ENCODE data around the gene IRF6. TPM values are rescaled to one million over a fixed set of nuclear protein-coding genes. Genes with fewer than 3 reads are reported as not detected.

Gene IRF6
- total and polyA plus RNA-seq, 7 experiments from 2014 or later: 0.30 to 2.3 (median 0.99) TPM; not detected in 1

DNA sequence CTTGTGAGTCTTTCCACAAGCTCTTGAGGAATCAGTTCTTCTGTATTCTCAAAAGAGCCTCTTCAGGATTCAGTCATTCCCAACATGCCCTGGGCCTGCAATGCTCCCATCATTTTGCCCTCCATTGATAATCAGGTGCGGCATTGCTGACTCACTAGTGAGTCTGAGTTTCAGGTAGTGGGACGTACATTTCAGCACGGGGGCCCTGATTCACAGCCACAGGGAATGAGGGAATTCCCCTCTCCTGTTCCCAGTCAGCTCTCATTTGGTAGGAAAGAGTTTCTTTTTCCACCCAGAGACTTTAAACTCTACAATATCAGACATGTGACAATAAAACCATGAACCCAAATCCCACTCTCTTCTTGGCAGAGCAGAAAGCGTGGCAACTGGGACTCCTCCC lies 3.7 kb upstream of the IRF6 start:
- no peak for DNase-seq
- peaks cover 0 to 4% (median 0%) of the 10 kb centered on the region in 11 donors for H3K9me3 Mint-ChIP-seq
- Histone ChIP-seq H3K4me1 (ENCODE audit: control insufficient read depth in 2 of 2, insufficient read depth in 2 of 2, low read length in 2 of 2) (peaks cover 0 to 6% of the 10 kb centered on the region in 2 donors), H3K27me3 (ENCODE audit: control insufficient read depth in 2 of 2, insufficient read depth in 2 of 2, low read length in 2 of 2) (no peaks in the 10 kb centered on the region), H3K9me3 (ENCODE audit: control insufficient read depth in 2 of 3, low read length in 3 of 3) (no peaks in the 10 kb centered on the region), H3K36me3 (ENCODE audit: control insufficient read depth in 2 of 3, insufficient read depth in 3 of 3, low read length in 3 of 3) (no peaks in the 10 kb centered on the region), H3K27ac (ENCODE audit: low read depth, low read length) (no peak overlapping the region), H3K4me3 (ENCODE audit: low read length) (no peak overlapping the region)
- POLR2A ChIA-PET: no interaction called here
- H3K4me1 Mint-ChIP-seq: peaks cover 4 to 12% (median 9%) of the 10 kb centered on the region in 7 donors
- H3K27ac Mint-ChIP-seq: peak overlapping the region in 1 of 9 donors; percentile 51
- CTCF ChIA-PET: interaction anchor here (0.7 kb wide), 1 partner anchor 1611 kb away, joined by 3 read pairs; no protein-coding TSS in a partner anchor
- peaks cover 0 to 6% (median 0%) of the 10 kb centered on the region in 5 donors for H3K27me3 Mint-ChIP-seq
- H3K4me3 Mint-ChIP-seq: no peak overlapping the region
- ATAC-seq: no peak
- intact Hi-C loops (cut with micrococcal nuclease): no loop called here
- H3K36me3 Mint-ChIP-seq: peaks cover 0 to 5% (median 2%) of the 10 kb centered on the region in 5 donors

DNA sequence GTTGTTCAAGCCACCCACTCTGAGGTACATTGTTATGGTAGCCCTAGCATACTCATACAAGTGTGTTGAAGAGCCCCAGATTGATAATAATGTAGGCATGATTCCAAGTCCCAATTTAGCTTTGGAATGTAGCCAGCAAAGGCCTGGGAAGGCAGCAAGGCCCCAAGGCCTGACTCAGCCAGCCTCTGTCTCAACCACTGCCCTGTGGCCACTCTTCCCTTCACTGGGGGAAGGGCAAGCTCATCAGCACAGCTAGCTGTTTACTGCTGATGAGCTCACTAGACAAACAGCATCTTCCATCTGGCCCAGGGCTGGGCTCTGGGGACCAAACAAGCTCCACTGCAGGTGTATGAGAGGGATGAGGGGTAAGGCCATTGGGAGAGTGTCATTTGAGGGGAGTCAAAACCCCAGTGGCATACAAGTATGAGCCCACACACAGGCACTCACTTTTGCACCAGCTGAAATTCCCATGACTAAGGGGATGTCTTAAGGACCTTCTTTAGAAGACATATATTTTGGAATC lies 2.2 kb upstream of the IRF6 start:
- Mint-ChIP-seq H3K4me1 (peaks cover 0 to 12% (median 9%) of the 10 kb centered on the region in 7 donors), H3K4me3 (no peak overlapping the region), H3K36me3 (peaks cover 0 to 4% (median 0%) of the 10 kb centered on the region in 5 donors), H3K27me3 (peaks cover 0 to 16% (median 0%) of the 10 kb centered on the region in 5 donors), H3K9me3 (peaks cover 0 to 4% (median 0%) of the 10 kb centered on the region in 11 donors), H3K27ac (no peak overlapping the region)
- ChIA-PET POLR2A (no interaction called here), CTCF (interaction anchor here (0.7 to 1.6 kb wide), 2 partner anchors 14 to 1965 kb away, joined by 4 to 5 read pairs; no protein-coding TSS in a partner anchor)
- Histone ChIP-seq H3K27ac (ENCODE audit: low read depth, low read length) (no peak overlapping the region), H3K4me1 (ENCODE audit: control insufficient read depth in 2 of 2, insufficient read depth in 2 of 2, low read length in 2 of 2) (peaks cover 0 to 6% of the 10 kb centered on the region in 2 donors), H3K4me3 (ENCODE audit: low read length) (no peak overlapping the region), H3K9me3 (ENCODE audit: control insufficient read depth in 2 of 3, low read length in 3 of 3) (no peaks in the 10 kb centered on the region), H3K27me3 (ENCODE audit: control insufficient read depth in 2 of 2, insufficient read depth in 2 of 2, low read length in 2 of 2) (no peaks in the 10 kb centered on the region), H3K36me3 (ENCODE audit: control insufficient read depth in 2 of 3, insufficient read depth in 3 of 3, low read length in 3 of 3) (no peaks in the 10 kb centered on the region)
- no peak for ATAC-seq
- intact Hi-C loops (cut with micrococcal nuclease): no loop called here
- DNase-seq: no peak

DNA sequence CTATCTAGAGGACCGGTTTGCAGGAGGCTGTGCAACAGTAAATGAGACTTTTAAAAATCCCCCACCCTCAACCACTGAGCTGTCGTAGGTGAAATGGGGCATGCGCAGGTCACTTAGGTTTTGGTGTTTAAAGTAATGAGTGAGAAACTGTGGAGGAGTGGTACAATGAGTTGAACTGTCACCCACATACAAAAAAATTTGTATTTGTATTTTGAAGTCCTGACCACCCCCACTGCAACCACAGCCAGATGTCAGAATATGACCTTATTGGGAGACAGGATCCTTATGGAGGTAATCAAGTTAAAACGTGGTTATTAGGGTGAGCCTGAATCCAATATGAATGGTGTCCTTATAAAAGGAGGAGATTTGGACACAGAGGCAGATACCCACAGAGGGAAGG lies 1.6 kb upstream of the IRF6 start:
- DNase-seq: no peak
- Histone ChIP-seq H3K36me3 (ENCODE audit: control insufficient read depth in 2 of 3, insufficient read depth in 3 of 3, low read length in 3 of 3) (no peaks in the 10 kb centered on the region), H3K9me3 (ENCODE audit: control insufficient read depth in 2 of 3, low read length in 3 of 3) (no peaks in the 10 kb centered on the region), H3K4me3 (ENCODE audit: low read length) (no peak overlapping the region), H3K4me1 (ENCODE audit: control insufficient read depth in 2 of 2, insufficient read depth in 2 of 2, low read length in 2 of 2) (peaks cover 0 to 6% of the 10 kb centered on the region in 2 donors), H3K27ac (ENCODE audit: low read depth, low read length) (no peak overlapping the region), H3K27me3 (ENCODE audit: control insufficient read depth in 2 of 2, insufficient read depth in 2 of 2, low read length in 2 of 2) (no peaks in the 10 kb centered on the region)
- ChIA-PET CTCF (interaction anchor here (1.6 kb wide), 1 partner anchor 15 kb away, joined by 5 read pairs; no protein-coding TSS in a partner anchor), POLR2A (no interaction called here)
- peaks cover 0 to 4% (median 0%) of the 10 kb centered on the region in 5 donors for H3K36me3 Mint-ChIP-seq
- H3K9me3 Mint-ChIP-seq: peaks cover 0 to 4% (median 0%) of the 10 kb centered on the region in 11 donors
- H3K4me3 Mint-ChIP-seq: no peak overlapping the region
- no peak overlapping the region for H3K27ac Mint-ChIP-seq
- peaks cover 0 to 16% (median 2%) of the 10 kb centered on the region in 5 donors for H3K27me3 Mint-ChIP-seq
- no peak for ATAC-seq
- intact Hi-C loops (cut with micrococcal nuclease): loop anchor here in 1 of 2 donors (2.0 kb wide), 1 partner anchor 15 kb away; no protein-coding TSS in a partner anchor
- peaks cover 0 to 12% (median 9%) of the 10 kb centered on the region in 7 donors for H3K4me1 Mint-ChIP-seq

DNA sequence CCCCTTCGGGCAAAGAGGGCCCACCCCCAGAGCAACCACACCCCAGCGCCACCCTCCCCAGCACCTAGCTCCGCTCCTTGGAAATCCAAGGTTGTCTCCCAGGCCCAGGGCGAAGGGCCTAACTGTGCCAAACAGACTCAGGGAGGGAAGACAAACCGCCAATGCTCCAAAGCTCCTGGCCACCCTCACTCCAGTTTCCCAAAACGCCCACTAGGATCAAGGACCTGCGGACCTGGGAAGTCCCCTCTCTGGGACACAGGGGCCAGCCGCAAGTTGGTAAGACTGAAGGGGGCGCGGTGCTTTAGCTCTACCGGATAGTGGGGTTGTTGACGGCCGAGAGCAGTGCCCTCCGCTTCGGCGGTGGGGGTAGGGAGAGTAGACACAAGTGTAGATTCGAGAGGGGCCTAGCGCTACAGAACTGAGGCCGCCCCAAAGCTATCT lies 581 bp downstream of the IRF6 start:
- Histone ChIP-seq H3K4me1 (ENCODE audit: control insufficient read depth in 2 of 2, insufficient read depth in 2 of 2, low read length in 2 of 2) (peaks cover 0 to 6% of the 10 kb centered on the region in 2 donors), H3K27me3 (ENCODE audit: control insufficient read depth in 2 of 2, insufficient read depth in 2 of 2, low read length in 2 of 2) (no peaks in the 10 kb centered on the region), H3K27ac (ENCODE audit: low read depth, low read length) (no peak overlapping the region), H3K4me3 (ENCODE audit: low read length) (peak overlapping the region; percentile 62), H3K36me3 (ENCODE audit: control insufficient read depth in 2 of 3, insufficient read depth in 3 of 3, low read length in 3 of 3) (no peaks in the 10 kb centered on the region), H3K9me3 (ENCODE audit: control insufficient read depth in 2 of 3, low read length in 3 of 3) (no peaks in the 10 kb centered on the region)
- H3K4me3 Mint-ChIP-seq: peak overlapping the region; percentile 59 to 97 (median 90)
- peaks cover 0 to 4% (median 0%) of the 10 kb centered on the region in 11 donors for H3K9me3 Mint-ChIP-seq
- H3K4me1 Mint-ChIP-seq: peaks cover 0 to 12% (median 9%) of the 10 kb centered on the region in 7 donors
- DNase-seq (no peak), ATAC-seq (no peak)
- intact Hi-C loops (cut with micrococcal nuclease): no loop called here
- peaks cover 0 to 4% (median 0%) of the 10 kb centered on the region in 5 donors for H3K36me3 Mint-ChIP-seq
- ChIA-PET POLR2A (interaction anchor here (0.8 to 1.9 kb wide), 4 partner anchors 13 to 22 kb away, joined by 3 to 11 read pairs (median 4); partner anchors contain the start of gene C1orf74), CTCF (interaction anchor here (0.6 to 2.1 kb wide), 2 partner anchors 18 to 1561 kb away, joined by 3 to 6 read pairs; no protein-coding TSS in a partner anchor)
- peak overlapping the region in 3 of 9 donors; percentile 81 to 92 (median 88) for H3K27ac Mint-ChIP-seq
- peaks cover 0 to 16% (median 10%) of the 10 kb centered on the region in 5 donors for H3K27me3 Mint-ChIP-seq

DNA sequence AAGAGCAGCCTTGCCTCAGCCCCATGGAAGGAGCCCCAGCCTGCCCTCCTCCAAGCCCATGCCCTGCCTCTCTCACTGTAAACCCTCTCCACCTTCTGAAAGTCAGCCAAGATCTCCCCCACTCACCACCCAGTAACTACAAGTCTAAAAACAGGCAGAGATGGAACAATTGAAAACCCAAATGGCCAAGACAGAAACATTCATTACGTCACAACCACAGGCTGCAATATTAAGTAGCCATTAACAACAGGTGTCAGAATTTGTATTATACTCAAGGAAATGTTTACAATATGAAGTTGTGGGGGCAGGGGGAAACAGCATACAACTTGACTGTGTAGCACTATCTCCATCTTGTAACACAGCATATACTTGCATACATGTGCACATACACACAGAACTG lies 2.4 kb downstream of the IRF6 start:
- no peak for ATAC-seq
- no peak for DNase-seq
- peaks cover 0 to 4% (median 0%) of the 10 kb centered on the region in 11 donors for H3K9me3 Mint-ChIP-seq
- no peaks in the 10 kb centered on the region for H3K9me3 ChIP-seq (ENCODE audit: control insufficient read depth in 2 of 3, low read length in 3 of 3)
- H3K27me3 Mint-ChIP-seq: peaks cover 0 to 16% (median 10%) of the 10 kb centered on the region in 5 donors
- CTCF ChIA-PET: no interaction called here
- peaks cover 0 to 6% of the 10 kb centered on the region in 2 donors for H3K4me1 ChIP-seq (ENCODE audit: control insufficient read depth in 2 of 2, insufficient read depth in 2 of 2, low read length in 2 of 2)
- no peaks in the 10 kb centered on the region for H3K27me3 ChIP-seq (ENCODE audit: control insufficient read depth in 2 of 2, insufficient read depth in 2 of 2, low read length in 2 of 2)
- intact Hi-C loops (cut with micrococcal nuclease): no loop called here
- peak overlapping the region in 1 of 10 donors; percentile 25 for H3K4me3 Mint-ChIP-seq
- H3K4me1 Mint-ChIP-seq: peaks cover 0 to 12% (median 9%) of the 10 kb centered on the region in 7 donors
- H3K36me3 Mint-ChIP-seq: peaks cover 0 to 7% (median 0%) of the 10 kb centered on the region in 5 donors
- H3K27ac ChIP-seq (ENCODE audit: low read depth, low read length): no peak overlapping the region
- H3K27ac Mint-ChIP-seq: no peak overlapping the region
- no peaks in the 10 kb centered on the region for H3K36me3 ChIP-seq (ENCODE audit: control insufficient read depth in 2 of 3, insufficient read depth in 3 of 3, low read length in 3 of 3)
- no peak overlapping the region for H3K4me3 ChIP-seq (ENCODE audit: low read length)
- POLR2A ChIA-PET: no interaction called here

DNA sequence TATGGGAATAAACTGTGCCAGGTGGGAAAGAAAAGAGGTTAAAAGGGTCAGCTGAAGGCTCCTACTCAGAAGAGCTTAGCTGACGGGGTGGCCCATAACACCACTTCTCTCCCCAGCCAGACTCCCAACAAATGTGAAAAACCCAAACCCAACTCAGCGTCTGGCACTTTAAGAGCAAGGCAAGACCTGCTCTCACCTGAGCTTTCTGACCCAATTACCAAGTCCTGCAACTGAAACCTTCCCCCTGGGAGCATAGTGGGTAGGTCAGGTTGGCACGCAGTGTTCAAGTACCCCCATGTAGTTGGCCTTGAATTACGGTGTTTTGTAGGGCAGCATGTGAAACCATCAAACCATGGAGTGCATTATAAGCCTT lies 3.2 kb downstream of the IRF6 start:
- intact Hi-C loops (cut with micrococcal nuclease): no loop called here
- Mint-ChIP-seq H3K27ac (peak overlapping the region in 1 of 9 donors; percentile 8), H3K27me3 (peaks cover 0 to 19% (median 10%) of the 10 kb centered on the region in 5 donors), H3K4me3 (no peak overlapping the region), H3K4me1 (peaks cover 2 to 12% (median 9%) of the 10 kb centered on the region in 7 donors), H3K36me3 (peaks cover 0 to 11% (median 2%) of the 10 kb centered on the region in 5 donors), H3K9me3 (peaks cover 0 to 4% (median 0%) of the 10 kb centered on the region in 11 donors)
- peaks cover 0 to 6% of the 10 kb centered on the region in 2 donors for H3K4me1 ChIP-seq (ENCODE audit: control insufficient read depth in 2 of 2, insufficient read depth in 2 of 2, low read length in 2 of 2)
- no peaks in the 10 kb centered on the region for H3K27me3 ChIP-seq (ENCODE audit: control insufficient read depth in 2 of 2, insufficient read depth in 2 of 2, low read length in 2 of 2)
- DNase-seq (no peak), ATAC-seq (no peak)
- ChIA-PET CTCF (no interaction called here), POLR2A (interaction anchor here (1.0 to 1.9 kb wide), 3 partner anchors 19 to 31 kb away, joined by 3 to 4 read pairs (median 3); partner anchors contain the start of genes C1orf74 and UTP25)
- H3K36me3 ChIP-seq (ENCODE audit: control insufficient read depth in 2 of 3, insufficient read depth in 3 of 3, low read length in 3 of 3): no peaks in the 10 kb centered on the region
- no peak overlapping the region for H3K4me3 ChIP-seq (ENCODE audit: low read length)
- H3K27ac ChIP-seq (ENCODE audit: low read depth, low read length): no peak overlapping the region
- no peaks in the 10 kb centered on the region for H3K9me3 ChIP-seq (ENCODE audit: control insufficient read depth in 2 of 3, low read length in 3 of 3)
